NOMO-1 treated with DMSO at 0.1 percent for 48 hours (cell line): Measurements from ENCODE around the gene HIC1.
A peak's percentile ranks its signal among the peaks of the same experiment; 100 is the strongest.
"Not testable (repeated sequence)": the region's sequence is repeated elsewhere in the genome, so short reads cannot be mapped to it uniquely, and the experiment has no call there.

Experiments
- DNase-seq: peaks from one replicate; lab custom pipeline; 2025; ENCODE audit not compliant: unreplicated experiment; lab: John Stamatoyannopoulos, UW

Gene HIC1, protein sequence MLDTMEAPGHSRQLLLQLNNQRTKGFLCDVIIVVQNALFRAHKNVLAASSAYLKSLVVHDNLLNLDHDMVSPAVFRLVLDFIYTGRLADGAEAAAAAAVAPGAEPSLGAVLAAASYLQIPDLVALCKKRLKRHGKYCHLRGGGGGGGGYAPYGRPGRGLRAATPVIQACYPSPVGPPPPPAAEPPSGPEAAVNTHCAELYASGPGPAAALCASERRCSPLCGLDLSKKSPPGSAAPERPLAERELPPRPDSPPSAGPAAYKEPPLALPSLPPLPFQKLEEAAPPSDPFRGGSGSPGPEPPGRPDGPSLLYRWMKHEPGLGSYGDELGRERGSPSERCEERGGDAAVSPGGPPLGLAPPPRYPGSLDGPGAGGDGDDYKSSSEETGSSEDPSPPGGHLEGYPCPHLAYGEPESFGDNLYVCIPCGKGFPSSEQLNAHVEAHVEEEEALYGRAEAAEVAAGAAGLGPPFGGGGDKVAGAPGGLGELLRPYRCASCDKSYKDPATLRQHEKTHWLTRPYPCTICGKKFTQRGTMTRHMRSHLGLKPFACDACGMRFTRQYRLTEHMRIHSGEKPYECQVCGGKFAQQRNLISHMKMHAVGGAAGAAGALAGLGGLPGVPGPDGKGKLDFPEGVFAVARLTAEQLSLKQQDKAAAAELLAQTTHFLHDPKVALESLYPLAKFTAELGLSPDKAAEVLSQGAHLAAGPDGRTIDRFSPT

DNA sequence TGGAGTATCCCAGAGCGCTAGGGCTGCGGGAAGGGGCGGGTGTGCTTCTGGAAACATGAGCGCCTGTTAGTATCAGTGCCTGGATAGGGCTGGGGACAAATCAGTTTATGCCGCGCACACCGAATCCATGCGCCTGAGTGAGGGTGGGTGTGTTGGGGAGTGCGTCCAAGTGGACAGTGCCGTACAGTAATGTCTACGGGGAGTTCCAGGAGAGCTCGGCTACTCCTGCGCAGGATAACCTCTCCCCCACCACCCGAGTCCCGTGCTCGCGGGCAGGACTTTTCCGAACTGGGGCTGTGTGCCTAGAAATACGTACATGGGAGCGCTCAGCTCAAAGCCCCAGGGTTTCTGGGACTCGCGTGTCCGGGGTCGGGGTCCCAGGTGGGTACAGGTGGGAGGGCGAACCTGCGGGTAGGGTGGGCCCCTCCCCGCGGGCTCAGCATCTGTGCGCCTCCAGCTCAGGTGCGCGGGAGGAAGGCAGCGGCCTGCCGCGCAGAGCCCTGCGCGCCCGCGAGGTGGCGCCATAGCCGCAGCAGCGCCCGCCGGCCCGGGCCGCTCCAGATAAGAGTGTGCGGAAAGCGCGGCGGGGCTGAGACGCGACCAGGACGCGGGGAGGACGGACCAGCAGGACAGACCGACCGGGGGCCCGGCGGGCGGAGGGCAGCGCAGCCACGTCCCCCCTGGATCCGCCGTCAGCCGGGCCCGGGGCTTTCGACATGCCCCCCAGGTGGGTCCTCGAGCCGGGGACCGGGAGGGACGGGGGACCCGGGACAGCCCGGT, at the start of gene HIC1:
TSS of gene HIC1 (plus strand) at position 592 of the 780 bp plus-strand sequence. CDS start 1,588 bp downstream, outside the sequence.
- DNase-seq, result peak; percentile 42

DNA sequence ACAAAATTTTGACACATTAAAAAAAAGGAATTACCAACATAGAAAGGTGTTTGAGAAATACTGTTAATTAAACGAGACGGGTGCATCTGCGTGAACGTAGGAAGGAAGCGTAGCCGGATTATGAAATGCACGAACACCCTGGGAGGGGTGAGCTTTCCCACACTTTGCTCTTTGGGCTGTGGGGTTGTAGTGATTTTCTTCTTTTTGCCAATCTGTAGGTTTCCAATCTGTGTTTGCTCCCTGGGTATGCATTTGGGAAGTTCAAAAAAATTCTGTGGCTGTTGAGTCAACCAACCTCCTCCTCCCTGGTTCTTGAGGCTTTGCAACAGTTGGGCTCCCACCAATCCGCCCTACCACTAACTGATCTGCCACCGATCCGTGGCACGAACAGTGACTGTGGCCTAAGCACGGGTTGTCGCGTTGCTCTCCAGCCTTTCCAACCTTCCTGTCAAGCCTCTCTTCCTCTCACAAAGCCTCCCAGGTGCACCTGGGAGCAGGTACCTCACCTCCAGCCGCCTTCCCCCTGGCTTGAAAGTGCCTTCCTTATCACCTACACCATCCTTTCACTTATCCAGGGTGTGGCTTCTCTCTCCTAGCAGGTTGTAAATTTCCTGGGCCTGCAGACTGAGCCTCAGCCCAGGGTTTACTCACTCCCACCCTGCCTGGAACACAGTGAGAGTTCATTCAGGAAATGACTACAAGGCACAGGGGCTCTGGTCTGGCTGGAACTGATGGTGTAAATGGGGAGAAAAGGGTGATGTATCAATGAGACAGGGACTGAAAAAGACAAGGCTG, 46.4 kb upstream of the HIC1 start:
- peak; percentile 21 for DNase-seq

- DNase-seq, result no peak
Observed at GRCh38 chr17:2009737-2010136, 45.2 kb upstream of the HIC1 start.

DNA sequence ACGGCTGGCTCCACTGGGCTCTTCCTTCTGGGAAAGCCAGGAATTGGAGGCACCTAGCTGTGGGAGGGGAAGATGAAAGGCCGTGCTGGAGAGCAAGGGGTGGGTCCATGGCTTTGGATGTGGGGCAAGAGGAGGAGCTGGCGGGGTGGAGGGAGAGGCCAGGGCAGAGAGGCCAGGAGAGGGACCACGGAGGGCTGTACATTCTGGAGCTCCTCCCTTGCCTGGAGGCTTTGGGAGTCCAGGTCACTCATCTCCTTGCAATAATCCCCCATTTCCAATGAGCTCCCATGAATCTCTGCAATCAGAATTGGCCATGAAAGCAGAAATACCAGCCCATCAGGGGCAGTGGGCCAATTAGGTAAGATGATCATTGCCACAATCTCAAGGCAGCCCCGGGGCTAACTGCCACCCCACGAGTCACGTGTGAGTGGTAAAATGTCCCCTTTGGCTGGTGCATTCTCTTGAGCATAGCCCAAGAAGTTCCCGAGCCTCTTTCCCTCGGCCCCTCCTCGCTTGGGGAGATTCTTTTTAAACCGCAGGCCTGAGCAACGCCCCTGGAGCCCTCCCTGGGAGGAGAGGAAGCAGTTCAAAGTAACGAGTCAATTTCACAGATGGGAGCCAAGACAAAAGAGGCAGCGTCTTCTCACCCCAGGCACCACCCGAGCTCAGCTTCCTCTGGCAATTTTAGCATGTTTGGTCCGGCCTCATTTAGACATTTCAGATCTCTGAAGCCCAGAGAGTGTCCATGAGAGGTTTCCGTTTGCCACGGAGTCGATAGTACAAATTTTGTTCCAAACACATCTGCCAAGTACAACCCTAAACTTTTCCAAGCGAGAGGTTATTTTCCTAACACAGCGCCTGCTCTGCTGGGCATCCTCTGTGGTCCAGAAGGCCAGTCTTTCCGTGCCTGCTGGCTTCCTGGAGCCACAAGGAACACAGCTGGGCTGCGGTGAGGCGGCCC, 43.2 kb upstream of the HIC1 start:
- no peak for DNase-seq

DNA sequence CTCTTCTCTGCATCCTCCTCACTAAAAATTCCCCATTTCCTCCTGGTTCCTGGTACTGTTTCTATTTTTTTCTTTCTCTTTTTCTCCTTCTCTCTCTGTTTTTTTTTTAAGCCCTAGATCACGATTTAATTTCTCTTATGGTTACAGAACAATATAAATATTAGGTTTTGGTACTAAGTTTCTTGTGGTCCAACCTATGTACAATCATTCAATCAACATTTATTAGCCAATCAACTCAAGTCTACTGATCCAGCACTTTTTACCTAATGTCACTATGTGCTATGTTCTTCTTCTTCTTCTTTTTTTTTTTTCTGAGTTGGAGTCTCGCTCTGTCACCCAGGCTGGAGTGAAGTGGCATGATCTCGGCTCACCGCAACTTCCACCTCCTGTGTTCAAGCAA, 42.4 kb upstream of the HIC1 start:
- no peak for DNase-seq

GRCh38 chr17:2013220-2013993, 41.5 kb upstream of the HIC1 start:
- not testable (repeated sequence) for DNase-seq

GRCh38 chr17:2013994-2014317, 40.9 kb upstream of the HIC1 start:
- no peak for DNase-seq

DNA sequence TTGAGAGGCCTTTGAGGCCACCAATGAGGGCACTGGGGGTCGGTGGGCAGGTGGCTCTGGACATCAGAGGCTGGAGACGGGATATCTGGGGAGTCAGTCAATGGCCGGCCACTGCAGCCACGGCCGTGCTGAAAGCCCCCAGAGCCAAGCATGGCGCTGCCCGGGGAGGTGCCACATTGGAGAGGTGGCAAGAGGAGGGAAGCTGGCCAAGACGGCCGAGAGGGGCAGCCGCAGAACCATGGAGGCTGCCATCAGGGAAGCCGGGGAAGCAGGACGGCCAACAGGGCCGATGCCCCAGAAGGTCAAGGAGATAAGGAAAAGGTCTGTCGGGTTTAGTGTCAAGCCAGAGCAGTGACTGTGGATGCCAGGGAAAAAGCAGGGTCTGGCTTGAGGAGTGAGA, 39.6 kb upstream of the HIC1 start:
- DNase-seq, result no peak

DNA sequence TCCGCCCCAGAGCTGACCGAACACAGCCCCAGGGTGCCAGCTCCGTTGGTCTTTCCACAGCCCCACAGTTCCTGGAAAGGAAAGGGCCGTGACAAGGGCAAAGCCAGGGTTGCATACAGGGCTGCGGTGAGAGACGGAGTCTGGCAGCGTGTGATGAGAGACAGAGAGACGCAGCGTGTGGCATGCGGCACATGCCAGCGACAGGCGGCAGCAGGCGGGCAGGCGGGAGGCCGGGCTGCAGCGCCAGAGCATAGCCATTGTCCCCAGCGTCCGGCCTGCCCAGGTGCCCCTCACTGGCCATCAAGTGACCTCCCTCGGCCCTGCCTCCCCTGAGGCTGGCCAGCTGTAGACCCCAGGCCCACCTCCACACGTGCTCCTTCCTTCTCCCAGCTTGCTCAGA, 38.4 kb upstream of the HIC1 start:
- no peak for DNase-seq

GRCh38 chr17:2017274-2017941, 37.5 kb upstream of the HIC1 start:
- peak; percentile 4 for DNase-seq

GRCh38 chr17:2018716-2019510, 36.0 kb upstream of the HIC1 start:
- DNase-seq, result no peak

DNA sequence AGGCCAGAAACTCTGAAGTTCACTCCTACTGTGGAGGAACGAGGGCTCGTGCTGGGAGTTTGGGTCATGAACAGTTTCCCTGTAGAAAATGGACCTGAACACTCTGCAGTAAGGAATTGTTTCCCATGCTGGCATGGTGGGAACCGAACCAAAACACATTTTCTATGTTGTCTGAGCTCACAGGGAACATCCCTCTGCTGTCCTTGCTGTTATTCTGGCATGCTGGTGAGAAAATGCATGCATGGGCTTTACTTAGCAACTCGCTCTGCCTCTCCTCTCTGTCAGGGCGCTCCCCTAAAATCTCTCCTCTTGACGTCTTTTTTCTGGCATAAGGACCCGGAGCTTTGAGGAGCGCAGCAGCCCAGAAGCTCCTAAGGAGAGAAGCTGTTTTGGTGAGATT, 35.2 kb upstream of the HIC1 start:
- DNase-seq, result no peak

DNA sequence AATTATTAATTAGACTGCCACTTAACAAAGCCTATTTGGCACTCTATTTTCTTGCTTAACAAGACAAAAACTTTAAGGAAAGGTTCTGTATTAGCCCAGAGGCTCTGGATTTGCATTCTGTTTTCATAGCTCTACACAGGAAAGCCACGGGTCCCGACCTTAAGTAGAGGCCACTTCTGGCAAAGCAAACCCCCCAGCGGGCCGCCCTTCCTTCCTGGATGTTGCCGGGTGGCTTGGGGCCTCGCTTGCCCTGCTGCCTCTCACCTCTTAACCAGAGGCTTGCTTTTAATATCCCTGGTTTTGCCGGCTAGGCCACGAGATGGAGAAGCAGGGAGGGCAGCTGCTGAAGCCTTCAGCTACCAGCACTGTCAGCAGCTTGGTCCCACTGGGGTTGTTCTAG, 34.2 kb upstream of the HIC1 start:
- DNase-seq, result no peak

DNA sequence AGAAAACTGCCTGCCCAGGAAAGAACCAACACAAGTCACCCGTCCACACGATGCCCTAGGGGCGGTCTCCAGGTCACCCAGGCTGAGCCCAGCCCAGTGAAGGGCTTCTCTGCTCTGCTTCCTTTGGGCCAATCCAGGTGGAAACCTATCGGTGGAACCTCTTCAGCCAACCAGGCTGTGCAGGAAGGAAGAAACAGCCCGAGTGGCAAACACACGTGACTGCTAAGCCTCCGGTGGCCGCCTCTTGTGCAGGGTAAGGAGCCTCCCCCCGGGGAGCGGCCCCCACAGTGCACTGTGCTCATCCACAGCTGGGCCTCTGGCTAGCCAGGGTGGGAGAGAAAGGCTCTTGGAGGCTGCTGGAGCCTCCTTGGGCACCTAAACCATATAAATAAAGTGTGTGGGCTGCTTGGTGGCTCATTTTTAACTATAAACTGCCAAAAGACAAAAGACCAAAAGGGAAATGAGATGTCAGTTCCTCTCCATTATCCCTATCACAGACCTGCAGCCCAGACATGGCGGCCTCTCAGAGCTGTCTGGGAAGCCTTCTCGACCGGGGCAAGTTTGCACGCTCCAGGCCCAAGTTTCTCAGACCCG, 32.2 kb upstream of the HIC1 start:
- no peak for DNase-seq

DNA sequence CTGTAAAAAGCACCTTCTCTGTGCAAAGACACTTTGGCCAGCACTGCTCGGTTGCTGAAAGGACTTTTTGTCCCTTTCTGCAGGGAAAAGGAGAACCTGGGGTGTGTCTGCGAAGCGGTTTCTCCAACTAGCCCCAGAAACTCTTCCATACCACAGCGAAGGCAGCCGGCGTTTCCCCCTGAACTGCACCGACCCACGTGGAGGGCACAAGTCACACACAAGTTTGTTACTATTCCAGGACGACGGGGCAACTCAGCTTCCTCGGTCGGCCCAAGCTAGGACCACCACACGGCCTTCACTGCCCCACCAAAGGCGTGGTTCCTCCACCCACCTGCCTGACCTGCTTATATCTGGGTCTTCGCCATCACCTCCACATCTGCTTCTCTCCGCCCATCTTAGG, 31.6 kb upstream of the HIC1 start:
- no peak for DNase-seq

DNA sequence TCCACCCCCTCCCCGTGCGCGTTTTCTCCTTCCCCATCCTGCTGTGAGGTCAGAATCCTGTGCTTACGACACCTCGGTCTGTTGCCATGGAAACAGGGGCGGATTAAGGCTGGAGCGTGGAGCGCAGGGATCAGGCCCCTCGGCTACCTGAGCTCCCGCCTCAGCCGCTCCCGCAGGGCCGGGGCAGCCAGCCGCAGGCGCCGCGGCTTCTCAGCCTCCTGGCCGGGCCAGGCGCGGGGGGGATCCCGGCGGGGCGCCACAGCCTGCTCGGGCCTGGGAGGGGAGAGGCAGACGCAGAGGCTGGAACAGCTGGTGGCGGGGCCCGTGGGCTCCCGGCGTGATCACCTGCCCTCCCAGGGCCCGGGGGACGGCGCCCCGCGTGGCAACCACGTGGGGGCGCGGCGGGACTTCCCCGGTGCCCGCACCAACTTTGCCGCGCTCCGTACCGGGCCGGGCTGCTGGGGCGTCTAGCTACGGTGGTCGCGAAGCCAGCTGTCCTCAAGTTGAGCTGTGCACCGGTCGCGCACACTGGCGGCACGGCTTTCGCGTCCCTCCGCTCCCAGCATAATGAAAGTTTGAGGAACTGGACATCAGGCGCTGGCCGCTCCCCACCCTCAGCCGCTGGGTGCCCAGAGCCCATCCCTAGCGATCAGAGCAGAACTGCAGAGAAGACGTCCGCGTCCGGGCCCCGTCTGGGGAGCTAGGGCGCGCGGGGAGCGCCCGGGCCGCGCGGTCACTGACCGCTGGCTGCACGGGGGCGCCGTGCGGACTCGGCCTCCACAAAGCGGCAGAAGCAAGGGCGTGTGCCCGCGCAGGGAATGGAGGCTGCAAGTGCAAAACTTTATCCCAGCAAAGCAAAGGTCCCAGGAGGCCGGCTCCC, 31.0 kb upstream of the HIC1 start:
- DNase-seq, result peak; percentile 12
